ENCODE measurements around the gene FGFR3. TPM values are rescaled to one million over a fixed set of nuclear protein-coding genes. Genes with fewer than 3 reads are reported as not detected.

Gene FGFR3
- total RNA-seq, 1 experiment from 2014 or later: 34.3 TPM

DNA sequence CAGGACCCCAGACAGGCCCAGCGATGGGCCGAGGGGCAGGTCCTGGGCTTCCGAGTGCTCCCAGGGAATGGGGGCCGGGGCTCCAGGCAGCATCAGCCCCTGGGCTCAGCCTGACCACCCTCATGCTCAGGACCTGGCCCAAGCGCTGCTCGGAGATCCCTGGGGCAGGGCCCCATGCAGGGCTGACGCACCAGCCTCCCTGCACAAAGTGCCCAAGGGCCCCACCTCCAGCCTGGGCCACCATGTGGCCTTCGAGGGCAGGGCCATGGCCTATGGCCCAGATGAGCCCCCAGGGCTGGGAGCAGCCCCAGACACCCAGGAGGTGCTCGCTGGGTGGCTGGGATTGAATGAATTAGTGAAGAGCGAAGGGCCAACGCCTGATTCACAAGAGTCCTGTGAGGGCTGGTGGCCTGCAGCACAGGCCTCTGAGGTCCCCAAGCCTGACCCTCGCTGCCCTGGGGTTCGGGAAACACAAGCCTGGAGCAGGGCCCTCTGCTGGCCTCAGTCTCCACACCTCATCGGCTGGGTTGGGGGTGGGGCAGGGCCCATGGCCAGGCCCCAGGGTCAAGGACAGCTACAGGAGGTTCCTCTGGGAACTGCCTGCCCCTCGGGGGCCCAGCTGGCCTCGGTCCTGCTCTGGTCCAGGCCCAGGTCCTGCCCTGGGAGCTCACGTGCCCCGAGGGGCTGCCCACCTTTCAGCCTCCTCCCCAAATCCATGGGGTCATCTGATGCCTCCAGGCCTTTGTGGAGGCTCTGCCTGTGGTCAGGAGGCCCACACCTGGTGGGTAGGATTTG, 13.3 kb upstream of the FGFR3 start:
- H3K27me3 Mint-ChIP-seq (ENCODE audit: unreplicated experiment): no peaks in the 10 kb centered on the region
- DNase-seq: no peak
- H3K9me3 Mint-ChIP-seq (ENCODE audit: low read depth, unreplicated experiment): no peaks in the 10 kb centered on the region
- peaks cover 9% of the 10 kb centered on the region for H3K4me1 Mint-ChIP-seq (ENCODE audit: low read depth, unreplicated experiment)
- H3K36me3 Mint-ChIP-seq (ENCODE audit: insufficient read depth, unreplicated experiment): peaks cover 7% of the 10 kb centered on the region
- CTCF ChIA-PET: no interaction called here
- intact Hi-C loops (cut with micrococcal nuclease; ENCODE audit: unreplicated experiment): no loop called here
- no peak overlapping the region for H3K27ac Mint-ChIP-seq (ENCODE audit: unreplicated experiment)
- no peak overlapping the region for H3K4me3 Mint-ChIP-seq (ENCODE audit: low read depth, unreplicated experiment)
- TF ChIP-seq, protein P1, sequence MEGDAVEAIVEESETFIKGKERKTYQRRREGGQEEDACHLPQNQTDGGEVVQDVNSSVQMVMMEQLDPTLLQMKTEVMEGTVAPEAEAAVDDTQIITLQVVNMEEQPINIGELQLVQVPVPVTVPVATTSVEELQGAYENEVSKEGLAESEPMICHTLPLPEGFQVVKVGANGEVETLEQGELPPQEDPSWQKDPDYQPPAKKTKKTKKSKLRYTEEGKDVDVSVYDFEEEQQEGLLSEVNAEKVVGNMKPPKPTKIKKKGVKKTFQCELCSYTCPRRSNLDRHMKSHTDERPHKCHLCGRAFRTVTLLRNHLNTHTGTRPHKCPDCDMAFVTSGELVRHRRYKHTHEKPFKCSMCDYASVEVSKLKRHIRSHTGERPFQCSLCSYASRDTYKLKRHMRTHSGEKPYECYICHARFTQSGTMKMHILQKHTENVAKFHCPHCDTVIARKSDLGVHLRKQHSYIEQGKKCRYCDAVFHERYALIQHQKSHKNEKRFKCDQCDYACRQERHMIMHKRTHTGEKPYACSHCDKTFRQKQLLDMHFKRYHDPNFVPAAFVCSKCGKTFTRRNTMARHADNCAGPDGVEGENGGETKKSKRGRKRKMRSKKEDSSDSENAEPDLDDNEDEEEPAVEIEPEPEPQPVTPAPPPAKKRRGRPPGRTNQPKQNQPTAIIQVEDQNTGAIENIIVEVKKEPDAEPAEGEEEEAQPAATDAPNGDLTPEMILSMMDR (IDR thresholded peaks at IDR 0.05; ENCODE audit: unreplicated experiment): no peak
- no TSS peak for BruUV-seq (replicated peaks)

DNA sequence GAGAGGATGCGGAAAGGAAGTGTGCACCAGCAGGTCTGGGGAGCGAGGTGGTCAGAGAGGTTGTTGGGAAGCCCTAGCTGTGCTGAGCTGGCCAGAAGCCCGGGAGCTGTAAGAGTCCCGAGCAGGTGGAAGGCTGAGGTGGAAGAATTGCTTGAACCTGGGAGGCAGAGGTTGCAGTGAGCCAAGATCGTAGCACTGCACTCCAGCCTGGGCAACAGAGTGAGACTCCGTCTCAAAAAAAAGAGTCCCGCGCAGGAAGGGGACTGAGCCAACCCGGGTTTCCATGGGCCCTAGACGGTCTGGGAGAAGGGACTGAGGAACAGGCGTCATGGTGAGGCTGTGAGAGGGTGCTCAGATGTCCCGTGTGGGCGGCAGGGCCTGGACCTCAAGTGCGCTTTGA, 12.7 kb upstream of the FGFR3 start:
- TF ChIP-seq, protein P1 (IDR thresholded peaks at IDR 0.05; ENCODE audit: unreplicated experiment): no peak
- Mint-ChIP-seq H3K27me3 (ENCODE audit: unreplicated experiment) (no peaks in the 10 kb centered on the region), H3K27ac (ENCODE audit: unreplicated experiment) (no peak overlapping the region), H3K36me3 (ENCODE audit: insufficient read depth, unreplicated experiment) (peaks cover 7% of the 10 kb centered on the region), H3K4me3 (ENCODE audit: low read depth, unreplicated experiment) (no peak overlapping the region), H3K4me1 (ENCODE audit: low read depth, unreplicated experiment) (peaks cover 9% of the 10 kb centered on the region), H3K9me3 (ENCODE audit: low read depth, unreplicated experiment) (no peaks in the 10 kb centered on the region)
- BruUV-seq (replicated peaks): no TSS peak
- intact Hi-C loops (cut with micrococcal nuclease; ENCODE audit: unreplicated experiment): no loop called here
- DNase-seq: no peak
- CTCF ChIA-PET: no interaction called here

DNA sequence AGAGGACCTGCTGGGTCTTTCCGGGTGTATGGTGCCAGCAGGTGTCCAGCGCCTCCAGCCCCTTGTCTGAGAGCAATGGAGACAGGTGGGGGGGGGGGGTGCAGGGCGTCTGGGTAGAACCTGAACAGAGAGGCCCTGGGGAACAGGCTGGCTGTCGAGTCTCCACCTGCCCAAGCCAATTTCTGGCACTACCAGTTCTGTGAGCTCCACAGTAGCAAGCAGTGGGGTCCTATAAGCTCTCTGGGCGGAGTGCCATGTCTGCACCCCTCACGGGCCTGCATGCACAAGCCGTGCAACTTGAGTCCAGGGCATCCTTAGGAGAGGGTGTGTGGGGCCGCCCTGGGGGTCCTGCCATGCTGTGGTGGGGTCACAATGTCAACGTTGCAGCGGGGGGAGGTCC, 10.1 kb upstream of the FGFR3 start:
- BruUV-seq (replicated peaks): no TSS peak
- Mint-ChIP-seq H3K27me3 (ENCODE audit: unreplicated experiment) (no peaks in the 10 kb centered on the region), H3K4me3 (ENCODE audit: low read depth, unreplicated experiment) (no peak overlapping the region), H3K9me3 (ENCODE audit: low read depth, unreplicated experiment) (no peaks in the 10 kb centered on the region), H3K27ac (ENCODE audit: unreplicated experiment) (no peak overlapping the region), H3K4me1 (ENCODE audit: low read depth, unreplicated experiment) (no peaks in the 10 kb centered on the region), H3K36me3 (ENCODE audit: insufficient read depth, unreplicated experiment) (no peaks in the 10 kb centered on the region)
- CTCF ChIA-PET: no interaction called here
- DNase-seq: no peak
- TF ChIP-seq, protein P1 (IDR thresholded peaks at IDR 0.05; ENCODE audit: unreplicated experiment): no peak
- intact Hi-C loops (cut with micrococcal nuclease; ENCODE audit: unreplicated experiment): no loop called here

DNA sequence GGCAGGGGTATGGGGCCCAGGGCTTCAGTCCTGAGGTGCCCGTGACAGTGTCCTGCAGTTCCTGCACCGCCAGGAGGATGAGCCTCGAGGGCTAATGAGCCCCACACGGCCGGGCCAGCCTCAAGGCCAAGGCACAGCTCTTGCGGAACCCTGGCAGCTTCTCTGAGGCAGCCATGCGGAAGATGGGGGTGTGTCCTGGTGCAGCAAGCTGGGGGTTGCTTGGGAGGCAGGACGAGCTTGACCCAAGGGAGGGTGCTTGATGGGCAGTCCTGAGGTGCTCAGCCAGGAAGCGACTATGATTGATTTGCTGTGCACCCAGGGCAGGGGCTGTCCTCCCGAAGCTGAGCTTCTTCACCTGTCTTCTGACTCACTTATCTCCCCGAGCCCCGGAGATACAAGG, 9.1 kb upstream of the FGFR3 start:
- H3K27ac Mint-ChIP-seq (ENCODE audit: unreplicated experiment): no peak overlapping the region
- intact Hi-C loops (cut with micrococcal nuclease; ENCODE audit: unreplicated experiment): no loop called here
- CTCF ChIA-PET: interaction anchor here (0.6 kb wide), 1 partner anchor 26 kb away, joined by 3 read pairs; no protein-coding TSS in a partner anchor
- no TSS peak for BruUV-seq (replicated peaks)
- H3K36me3 Mint-ChIP-seq (ENCODE audit: insufficient read depth, unreplicated experiment): no peaks in the 10 kb centered on the region
- no peaks in the 10 kb centered on the region for H3K4me1 Mint-ChIP-seq (ENCODE audit: low read depth, unreplicated experiment)
- TF ChIP-seq, protein P1 (IDR thresholded peaks at IDR 0.05; ENCODE audit: unreplicated experiment): no peak
- DNase-seq: no peak
- no peaks in the 10 kb centered on the region for H3K9me3 Mint-ChIP-seq (ENCODE audit: low read depth, unreplicated experiment)
- H3K27me3 Mint-ChIP-seq (ENCODE audit: unreplicated experiment): no peaks in the 10 kb centered on the region
- H3K4me3 Mint-ChIP-seq (ENCODE audit: low read depth, unreplicated experiment): no peak overlapping the region

Data from Calu3 (cell line).